Body of pancreas (tissue), 4 donors: ENCODE data around the gene CHRNA1. TPM values are rescaled to one million over a fixed set of nuclear protein-coding genes. Genes with fewer than 3 reads are reported as not detected.

Experiments
- ATAC-seq: fragments of 150-250 bp; one replicate; pipeline ENCODE4 v1.9.1; 2016
- DNase-seq, 4 donors: peaks; one replicate each; pipeline ENCODE4 v3.0.0-alpha.2; 2019
- H3K27ac ChIP-seq, 4 donors: fragments of 200-600 bp; sonication (generic); 1 replicate in 3 of 4; 2 replicates in 1 of 4; pipeline versions ENCODE4 v1.5.1 to v1.6.1; 2016 to 2019; ENCODE audit warnings: mild to moderate bottlenecking in 1 of 4, mixed read lengths in 1 of 4, moderate library complexity in 1 of 4
- H3K27me3 ChIP-seq, 2 donors: fragments of 200-600 bp; sonication (generic); one replicate each; pipeline ENCODE4 v1.6.0; 2016; ENCODE audit warnings: mild to moderate bottlenecking in 1 of 2
- H3K36me3 ChIP-seq, 2 donors: fragments of 200-600 bp; sonication (generic); replicated peaks in 1 of 2; 2 replicates each; pipeline ENCODE4 v1.5.1; 2016; ENCODE audit warnings: low read depth in 2 of 2; ENCODE audit not compliant: insufficient read depth in 1 of 2
- H3K4me1 ChIP-seq: fragments of 200-600 bp; sonication (generic); one replicate; pipeline ENCODE4 v1.6.0; 2016
- H3K4me3 ChIP-seq, 2 donors: fragments of 200-600 bp; sonication (generic); 1 replicate in 1 of 2; 2 replicates in 1 of 2; pipeline ENCODE4 v1.5.1; 2016 to 2019
- H3K9me3 ChIP-seq, 3 donors: fragments of 200-600 bp; sonication (generic); 1 replicate in 2 of 3; 2 replicates in 1 of 3; pipeline ENCODE4 v1.5.1; 2016
- POLR2A ChIP-seq, 3 donors: fragments of 450-650 bp; IDR thresholded peaks; one replicate each; pipeline ENCODE4 v1.6.1; 2016; ENCODE audit warnings: antibody characterized with exemption in 3 of 3, mild to moderate bottlenecking in 2 of 3
- WGBS, 2 donors: methylation state at CpG; one replicate each; pipeline ENCODE4 v1.1.5; 2017; 5-methylcytosine and 5-hydroxymethylcytosine counted together
- intact Hi-C: fragments of 100-400 bp; cut with DNase I; formaldehyde crosslinking; loops from one replicate; pipeline ENCODE4 v1.15.1; 2023
- total RNA-seq, 2 donors: library from RNA; depleted of rRNA; stranded (reverse); fragments of >200 nt; gene quantifications; one replicate each; pipeline ENCODE4 v1.1.0, GENCODE V29; 2016
- TF ChIP-seq, protein P1 (sequence below), 7 experiments: fragments of 450-650 bp in 4 of 7; fragments of 200-600 bp in 3 of 7; sonication (generic) in 3 of 7; IDR thresholded peaks; one replicate each; pipeline ENCODE4 v1.5.1; 2016 to 2019; ENCODE audit warnings: antibody characterized with exemption in 7 of 7

The CHRNA1 gene
- total RNA-seq, 2 donors from 2014 or later = not detected

DNA sequence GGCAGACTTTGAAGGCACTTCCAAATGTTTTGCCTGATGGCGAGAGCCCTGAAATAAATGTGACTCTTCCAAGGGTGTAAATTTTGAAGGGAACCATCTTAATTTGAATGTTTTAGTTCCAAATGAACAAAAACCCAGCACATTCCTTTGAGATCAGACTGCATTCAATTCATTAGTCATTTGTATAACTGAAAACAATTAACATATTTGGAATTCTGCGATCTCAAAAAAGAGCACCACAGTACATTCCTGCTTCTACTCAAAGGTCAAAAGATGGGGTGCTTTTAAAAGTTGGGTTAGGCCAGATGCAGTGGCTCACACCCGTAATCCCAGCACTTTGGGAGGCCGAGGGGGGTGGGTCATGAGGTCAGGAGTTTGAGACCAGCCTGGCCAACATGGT, 38.2 kb upstream of the CHRNA1 start:
- intact Hi-C loops = no loop called here
- Histone ChIP-seq H3K36me3 (no peaks in the 10 kb centered on the region), H3K27me3 (no peaks in the 10 kb centered on the region), H3K4me1 (no peaks in the 10 kb centered on the region), H3K9me3 (no peaks in the 10 kb centered on the region), H3K27ac (no peak overlapping the region), H3K4me3 (no peak overlapping the region)
- no peak for DNase-seq
- WGBS, 2 donors = 89 to 99% methylated on average over 4 of the region's 4 CpGs
- no peak for ATAC-seq
- TF ChIP-seq, protein P1, sequence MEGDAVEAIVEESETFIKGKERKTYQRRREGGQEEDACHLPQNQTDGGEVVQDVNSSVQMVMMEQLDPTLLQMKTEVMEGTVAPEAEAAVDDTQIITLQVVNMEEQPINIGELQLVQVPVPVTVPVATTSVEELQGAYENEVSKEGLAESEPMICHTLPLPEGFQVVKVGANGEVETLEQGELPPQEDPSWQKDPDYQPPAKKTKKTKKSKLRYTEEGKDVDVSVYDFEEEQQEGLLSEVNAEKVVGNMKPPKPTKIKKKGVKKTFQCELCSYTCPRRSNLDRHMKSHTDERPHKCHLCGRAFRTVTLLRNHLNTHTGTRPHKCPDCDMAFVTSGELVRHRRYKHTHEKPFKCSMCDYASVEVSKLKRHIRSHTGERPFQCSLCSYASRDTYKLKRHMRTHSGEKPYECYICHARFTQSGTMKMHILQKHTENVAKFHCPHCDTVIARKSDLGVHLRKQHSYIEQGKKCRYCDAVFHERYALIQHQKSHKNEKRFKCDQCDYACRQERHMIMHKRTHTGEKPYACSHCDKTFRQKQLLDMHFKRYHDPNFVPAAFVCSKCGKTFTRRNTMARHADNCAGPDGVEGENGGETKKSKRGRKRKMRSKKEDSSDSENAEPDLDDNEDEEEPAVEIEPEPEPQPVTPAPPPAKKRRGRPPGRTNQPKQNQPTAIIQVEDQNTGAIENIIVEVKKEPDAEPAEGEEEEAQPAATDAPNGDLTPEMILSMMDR (IDR thresholded peaks at IDR 0.05) = no peak
- TF ChIP-seq POLR2A (IDR thresholded peaks at IDR 0.05) = no peak

DNA sequence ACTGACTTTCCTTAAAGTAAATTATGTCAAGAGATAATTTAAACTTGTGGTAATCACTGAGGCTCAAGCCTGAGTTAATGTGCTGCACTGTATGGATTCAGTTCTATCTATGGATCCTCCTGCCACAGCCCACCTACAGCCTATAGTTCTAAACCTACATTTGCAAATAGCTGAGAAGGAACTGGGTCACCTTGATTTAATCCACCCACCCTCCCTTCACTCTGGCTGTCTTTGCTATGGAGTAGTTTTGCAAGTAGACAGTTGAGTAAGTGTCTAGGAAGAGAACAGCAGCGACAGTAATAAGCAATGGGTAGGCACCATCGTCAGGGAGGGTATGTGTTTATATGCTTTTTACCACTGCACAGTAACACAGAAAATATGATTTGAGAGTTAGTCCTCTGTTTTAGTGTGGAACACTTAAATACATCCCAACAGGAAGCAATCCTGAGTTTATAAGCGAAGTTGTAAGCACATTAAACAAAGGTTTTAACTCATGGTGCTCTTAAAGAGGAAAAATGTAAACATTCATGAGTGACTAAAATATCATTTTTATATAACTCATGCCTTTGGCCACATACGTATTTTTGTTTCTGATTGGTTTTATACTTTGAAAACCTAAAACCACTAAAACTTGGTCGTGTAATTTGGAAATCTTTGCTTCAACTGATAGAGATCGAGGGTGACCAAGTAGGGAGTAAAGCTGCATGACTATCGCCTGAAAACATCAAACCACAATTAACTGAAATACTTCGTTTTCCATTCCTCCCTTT, 36.3 kb upstream of the CHRNA1 start:
- Histone ChIP-seq H3K4me1 (no peaks in the 10 kb centered on the region), H3K27me3 (no peaks in the 10 kb centered on the region), H3K4me3 (no peak overlapping the region), H3K9me3 (no peaks in the 10 kb centered on the region), H3K36me3 (no peaks in the 10 kb centered on the region), H3K27ac (no peak overlapping the region)
- ATAC-seq = no peak
- 77 to 79% methylated on average over 8 of the region's 8 CpGs for WGBS, 2 donors
- no peak for TF ChIP-seq POLR2A (IDR thresholded peaks at IDR 0.05)
- TF ChIP-seq, protein P1 (IDR thresholded peaks at IDR 0.05) = no peak
- no peak for DNase-seq
- intact Hi-C loops = no loop called here

DNA sequence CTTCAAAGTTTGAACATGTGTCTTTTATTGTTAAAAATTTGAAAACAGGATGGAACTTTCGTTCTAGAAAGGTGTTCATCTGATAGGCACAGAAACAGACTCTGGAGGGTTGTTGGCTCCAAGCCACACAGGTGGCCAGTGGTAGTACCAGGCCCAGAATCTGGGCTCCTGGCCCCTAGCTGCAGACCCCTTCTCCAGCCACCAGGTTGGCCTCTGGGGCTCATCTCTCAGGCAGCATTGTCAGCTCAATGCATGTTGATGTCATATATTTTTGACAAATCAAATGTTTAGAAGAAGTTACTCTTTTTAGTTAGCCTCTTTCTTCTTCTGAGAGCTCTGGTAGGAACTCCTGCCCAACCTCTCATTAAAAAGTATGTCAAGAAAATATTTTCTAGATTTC, 34.5 kb upstream of the CHRNA1 start:
- ATAC-seq = no peak
- TF ChIP-seq, protein P1 (IDR thresholded peaks at IDR 0.05) = no peak
- no peak for TF ChIP-seq POLR2A (IDR thresholded peaks at IDR 0.05)
- no peaks in the 10 kb centered on the region for H3K4me1 ChIP-seq
- DNase-seq = no peak
- H3K27me3 ChIP-seq = no peaks in the 10 kb centered on the region
- 86 to 87% methylated on average over 1 of the region's 1 CpG for WGBS, 2 donors
- H3K27ac ChIP-seq = no peak overlapping the region
- H3K9me3 ChIP-seq = no peaks in the 10 kb centered on the region
- no peak overlapping the region for H3K4me3 ChIP-seq
- H3K36me3 ChIP-seq = no peaks in the 10 kb centered on the region
- intact Hi-C loops = no loop called here

DNA sequence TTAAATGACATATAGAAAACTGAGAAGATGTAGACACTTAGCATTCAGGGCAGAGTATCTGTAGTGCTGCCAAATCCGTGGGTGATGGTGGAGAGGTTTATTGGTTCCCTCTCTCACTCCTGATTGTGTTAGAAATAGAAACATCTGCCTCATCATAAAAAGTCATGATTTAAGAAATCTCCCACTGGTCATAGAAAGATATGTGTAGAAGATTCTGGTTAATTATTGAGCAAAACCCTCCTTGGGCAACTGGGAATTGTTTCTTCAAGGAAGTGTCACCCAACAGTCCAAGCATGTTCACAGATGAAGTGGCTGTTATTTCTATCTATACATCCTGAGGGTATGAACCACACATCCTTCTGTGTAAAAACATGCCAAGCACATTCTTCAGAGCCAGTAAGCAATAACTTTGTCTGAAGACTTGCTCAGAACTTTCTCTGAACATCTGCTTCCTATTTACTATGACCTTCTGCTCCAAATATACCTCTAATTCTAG, 33.6 kb upstream of the CHRNA1 start:
- no peaks in the 10 kb centered on the region for H3K9me3 ChIP-seq
- TF ChIP-seq, protein P1 (IDR thresholded peaks at IDR 0.05) = no peak
- no peak for TF ChIP-seq POLR2A (IDR thresholded peaks at IDR 0.05)
- no peaks in the 10 kb centered on the region for H3K27me3 ChIP-seq
- ATAC-seq = no peak
- 65 to 86% methylated on average over 1 of the region's 1 CpG for WGBS, 2 donors
- no peaks in the 10 kb centered on the region for H3K36me3 ChIP-seq
- no peak for DNase-seq
- H3K27ac ChIP-seq = no peak overlapping the region
- peaks cover 2% of the 10 kb centered on the region for H3K4me1 ChIP-seq
- intact Hi-C loops = no loop called here
- no peak overlapping the region for H3K4me3 ChIP-seq

DNA sequence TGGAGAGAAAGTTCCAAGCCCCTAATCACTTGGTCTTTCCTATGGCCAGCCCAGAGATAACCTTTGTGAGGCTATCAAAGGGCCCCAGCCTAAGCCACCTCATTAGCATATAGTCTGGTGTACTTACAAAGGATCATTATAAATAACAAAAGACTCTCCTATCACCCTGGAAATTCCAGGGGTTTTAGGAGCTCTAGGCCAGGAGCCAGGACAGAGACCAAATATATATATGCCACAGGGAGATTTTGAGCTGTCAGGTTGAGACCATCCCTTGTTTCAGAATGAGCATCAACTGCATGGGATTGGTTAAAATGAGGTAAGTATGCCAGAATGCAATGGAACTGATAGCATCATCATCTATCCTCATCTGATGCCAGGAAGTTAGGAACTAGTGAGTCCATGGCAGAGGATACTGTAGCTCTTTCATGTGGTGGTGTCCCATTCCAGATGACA, 32.1 kb upstream of the CHRNA1 start:
- Histone ChIP-seq H3K36me3 (no peaks in the 10 kb centered on the region), H3K4me3 (no peak overlapping the region), H3K4me1 (peaks cover 7% of the 10 kb centered on the region), H3K27me3 (no peaks in the 10 kb centered on the region), H3K9me3 (no peaks in the 10 kb centered on the region), H3K27ac (no peak overlapping the region)
- DNase-seq (no peak), ATAC-seq (no peak)
- intact Hi-C loops = no loop called here
- no peak for TF ChIP-seq POLR2A (IDR thresholded peaks at IDR 0.05)
- TF ChIP-seq, protein P1 (IDR thresholded peaks at IDR 0.05) = no peak
